ENCODE measurements around the gene MX2.
"Not testable (repeated sequence)": the region's sequence is repeated elsewhere in the genome, so short reads cannot be mapped to it uniquely, and the experiment has no call there.

Gene MX2

DNA sequence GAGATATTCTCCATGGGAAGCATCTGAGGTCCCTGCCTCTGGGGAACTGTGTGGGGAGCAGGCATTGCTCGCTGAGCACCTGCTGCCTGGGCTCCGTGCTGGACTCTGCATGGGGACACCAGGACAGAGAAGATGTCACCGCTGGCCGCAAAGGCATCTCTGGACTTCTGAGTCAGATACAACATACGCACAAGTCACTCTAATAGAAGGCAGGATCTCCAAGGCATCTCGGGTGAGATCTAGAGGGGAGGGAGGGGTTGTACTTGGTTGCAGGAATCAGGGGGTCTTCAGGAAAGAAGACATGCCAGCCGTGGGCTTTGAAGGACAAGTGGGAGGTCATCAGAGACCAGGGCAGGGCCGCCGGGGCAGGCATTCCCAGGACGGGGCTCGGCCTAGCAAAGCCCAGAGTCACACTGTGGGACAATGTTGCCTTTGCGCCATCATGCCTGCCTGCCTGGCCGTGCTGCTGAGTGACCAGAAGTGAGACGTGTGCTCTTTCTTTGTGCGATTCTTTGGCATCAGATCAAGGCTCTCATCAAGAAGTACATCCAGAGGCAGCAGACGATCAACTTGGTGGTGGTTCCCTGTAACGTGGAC is 28.3 kb downstream of the MX2 start:
- no peak for DNase-seq

DNA sequence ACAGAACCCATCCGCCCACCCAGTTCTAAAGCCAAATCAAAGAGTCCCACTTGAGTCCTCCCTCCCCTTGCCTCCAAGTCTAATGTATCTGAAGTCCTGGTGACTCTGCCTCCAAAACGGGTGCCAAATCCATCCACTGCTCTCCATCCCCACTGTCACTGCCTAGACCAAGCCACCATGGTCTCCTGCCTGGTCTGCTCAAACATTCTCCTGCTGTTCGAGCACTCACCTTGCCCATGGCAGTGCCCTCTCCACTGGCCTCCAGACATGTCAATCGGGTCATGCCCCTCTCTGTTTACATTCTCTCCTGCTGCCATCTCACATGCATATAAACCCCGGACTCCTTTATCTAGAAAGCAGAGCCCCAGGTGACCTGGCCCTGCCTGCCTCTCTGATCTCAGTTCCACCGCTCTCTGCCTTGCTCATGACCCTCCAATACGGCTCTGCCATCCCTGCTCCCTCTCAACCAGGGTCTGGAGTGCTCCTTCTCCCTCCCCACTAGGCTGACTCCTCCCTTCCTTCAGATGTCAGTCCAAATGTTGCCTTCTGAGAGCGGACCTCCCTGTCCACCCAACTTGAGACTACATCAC is 32.1 kb downstream of the MX2 start:
- no peak for DNase-seq

DNA sequence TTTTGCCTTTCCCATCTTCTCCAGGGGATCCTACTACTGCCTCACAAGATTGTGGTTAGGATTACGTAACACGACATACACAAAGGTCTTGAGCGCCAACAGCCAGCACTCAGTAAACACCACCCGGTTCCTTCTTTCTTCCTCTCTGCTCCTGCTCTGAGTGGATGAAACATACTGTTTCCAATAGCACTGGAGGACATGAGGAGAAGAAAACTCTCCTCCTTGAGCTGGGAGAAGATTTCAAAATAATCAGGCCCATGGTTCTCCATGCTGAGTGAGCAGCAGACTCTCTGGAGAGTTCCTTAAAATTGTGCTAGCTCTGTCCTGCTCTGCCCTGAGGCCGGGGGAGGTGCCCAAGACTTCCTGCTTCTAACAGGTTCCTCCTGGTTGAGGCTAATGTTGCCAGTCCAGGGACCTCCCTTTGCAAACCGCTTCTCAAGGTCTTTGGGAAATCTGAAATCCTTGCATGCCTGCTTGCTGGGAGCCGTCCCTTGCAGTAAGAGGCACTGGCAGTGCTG is 34.8 kb downstream of the MX2 start:
- no peak for DNase-seq

DNA sequence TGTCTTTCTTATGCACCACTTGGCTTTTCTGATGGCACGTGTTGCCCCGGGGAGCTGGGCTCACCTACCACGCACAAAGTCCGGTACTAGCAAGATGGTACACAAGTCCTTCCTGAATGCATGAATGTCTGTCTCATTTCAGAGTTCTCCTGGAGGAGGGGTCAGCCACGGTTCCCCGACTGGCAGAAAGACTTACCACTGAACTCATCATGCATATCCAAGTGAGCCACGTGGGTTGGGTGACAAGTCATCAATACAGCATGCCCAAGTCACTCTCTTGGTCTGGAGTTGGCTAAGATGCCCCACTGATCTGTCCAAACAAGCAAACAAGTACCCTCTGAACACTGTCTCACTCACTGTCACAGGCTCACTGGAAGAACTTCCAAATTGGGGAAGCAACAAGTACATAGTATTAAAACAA is 35.7 kb downstream of the MX2 start:
- DNase-seq, result no peak

DNA sequence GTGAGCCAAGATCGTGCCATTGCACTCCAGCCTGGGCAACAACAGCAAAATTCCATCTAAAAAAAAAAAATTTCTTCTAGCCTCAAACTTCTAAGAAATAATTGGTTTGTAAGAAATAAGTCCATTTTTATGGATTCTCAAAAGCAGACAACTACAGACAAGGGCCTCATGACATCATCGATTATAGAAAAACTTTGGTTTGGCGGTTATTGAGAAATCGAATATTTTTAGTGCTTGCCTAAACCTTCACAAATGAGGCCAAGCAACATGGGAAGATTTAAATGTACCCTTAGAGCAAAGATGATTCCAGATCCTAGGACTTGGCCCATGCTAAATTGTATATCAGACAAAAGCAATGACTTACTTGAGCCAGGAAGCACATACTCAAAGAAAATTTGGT is 36.4 kb downstream of the MX2 start:
- no peak for DNase-seq

DNA sequence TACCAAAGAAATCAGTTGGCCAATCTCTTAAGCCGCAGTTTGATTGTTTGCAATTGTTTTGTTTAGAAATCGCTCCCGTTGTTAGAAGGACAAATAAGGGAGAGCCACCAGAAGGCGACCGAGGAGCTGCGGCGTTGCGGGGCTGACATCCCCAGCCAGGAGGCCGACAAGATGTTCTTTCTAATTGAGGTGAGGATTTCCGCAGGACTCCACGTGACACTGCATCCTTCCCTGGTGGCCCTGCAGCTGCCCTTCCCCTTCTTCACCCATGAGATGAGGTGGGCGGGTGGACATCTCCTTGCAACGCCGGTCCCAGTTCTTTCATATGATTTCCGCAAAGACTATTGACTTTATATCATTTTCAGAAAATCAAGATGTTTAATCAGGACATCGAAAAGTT is 37.0 kb downstream of the MX2 start:
- DNase-seq, result no peak

DNA sequence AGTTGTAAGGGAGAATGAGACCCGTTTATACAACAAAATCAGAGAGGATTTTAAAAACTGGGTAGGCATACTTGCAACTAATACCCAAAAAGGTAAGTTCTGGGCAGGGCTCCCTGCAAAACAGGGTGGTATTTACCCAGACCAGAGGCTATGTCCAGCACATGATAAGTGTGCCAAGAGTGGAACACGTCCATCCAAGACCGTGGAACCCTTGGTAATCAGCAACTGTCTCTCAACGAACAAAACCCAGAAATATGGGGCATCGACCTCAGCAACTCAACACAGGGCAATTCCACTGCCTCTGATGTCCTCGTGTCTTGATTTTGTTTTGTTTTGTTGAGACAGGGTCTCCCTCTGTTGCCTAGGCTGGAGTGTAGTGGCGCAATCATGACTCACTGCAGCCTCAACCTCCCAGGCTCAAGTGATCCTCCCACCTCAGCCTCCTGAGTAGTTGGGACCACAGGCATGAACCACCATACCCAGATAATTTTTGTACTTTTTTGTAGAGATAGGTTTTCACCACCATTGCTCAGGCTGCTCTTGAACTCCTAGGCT is 37.5 kb downstream of the MX2 start:
- DNase-seq, result no peak

- no peak for DNase-seq
Observed at GRCh38 chr21:41402231-41402630, 40.4 kb downstream of the MX2 start.

DNA sequence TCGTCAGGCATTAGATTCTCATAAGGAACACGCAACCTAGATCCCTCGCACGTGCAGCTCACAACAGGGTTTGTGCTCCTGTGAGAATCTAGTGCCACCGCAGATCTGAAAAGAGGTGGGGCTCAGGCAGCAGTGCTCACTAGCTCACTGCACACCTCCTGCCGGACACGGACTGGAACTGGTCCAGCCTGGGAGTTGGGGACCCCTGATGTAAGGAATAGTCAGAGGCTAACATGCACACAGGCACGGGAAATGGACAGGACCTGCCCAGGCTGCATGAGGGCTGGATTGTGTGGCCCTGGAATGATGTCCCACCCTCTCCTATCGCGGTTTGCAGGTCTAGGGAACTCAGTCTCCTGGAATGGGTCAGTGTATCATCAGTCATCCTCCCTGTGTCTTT is 41.0 kb downstream of the MX2 start:
- DNase-seq, result no peak

- DNase-seq, result no peak
Observed at GRCh38 chr21:41403331-41403730, 41.5 kb downstream of the MX2 start.

DNA sequence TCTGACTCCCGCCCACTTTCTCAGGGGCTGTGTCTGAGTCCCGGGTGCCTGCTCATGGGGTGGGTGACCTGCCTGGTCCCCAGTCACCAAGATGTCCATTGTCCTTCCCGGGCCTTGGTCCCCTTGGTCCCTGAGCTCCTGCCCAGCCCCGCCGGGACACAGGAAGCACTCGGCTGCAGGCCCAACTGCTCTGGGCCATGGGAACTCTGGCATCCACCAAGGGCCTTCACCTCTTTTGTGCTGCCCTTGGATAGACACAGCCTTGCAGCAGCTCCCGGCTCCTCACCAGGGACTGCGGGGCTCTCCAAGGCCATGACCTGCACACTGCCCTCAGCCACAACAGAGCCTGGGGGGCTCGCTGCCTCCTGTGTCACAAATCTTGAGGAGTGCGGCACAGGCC is 42.1 kb downstream of the MX2 start:
- no peak for DNase-seq

GRCh38 chr21:41405321-41405720 is 43.5 kb downstream of the MX2 start:
- no peak for DNase-seq

DNA sequence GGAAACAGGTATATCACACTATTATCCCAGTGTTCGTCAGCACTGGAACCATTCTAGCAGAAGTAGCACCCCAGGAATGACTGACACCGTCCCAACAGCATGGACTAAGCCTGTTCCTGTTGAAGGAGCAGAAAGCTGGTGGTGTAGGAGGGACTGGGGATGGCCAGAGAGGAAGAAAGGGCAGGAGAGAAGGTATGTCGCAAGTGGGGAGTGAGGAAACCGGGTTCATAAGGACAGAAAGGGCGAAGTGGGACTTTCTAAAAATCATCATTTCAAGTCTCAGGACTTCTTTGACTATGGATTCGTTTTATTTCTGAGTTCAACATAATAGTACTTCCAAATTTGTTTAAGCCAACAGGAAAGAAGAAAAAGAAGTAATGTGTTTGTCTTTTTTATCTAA is 44.5 kb downstream of the MX2 start:
- no peak for DNase-seq

DNA sequence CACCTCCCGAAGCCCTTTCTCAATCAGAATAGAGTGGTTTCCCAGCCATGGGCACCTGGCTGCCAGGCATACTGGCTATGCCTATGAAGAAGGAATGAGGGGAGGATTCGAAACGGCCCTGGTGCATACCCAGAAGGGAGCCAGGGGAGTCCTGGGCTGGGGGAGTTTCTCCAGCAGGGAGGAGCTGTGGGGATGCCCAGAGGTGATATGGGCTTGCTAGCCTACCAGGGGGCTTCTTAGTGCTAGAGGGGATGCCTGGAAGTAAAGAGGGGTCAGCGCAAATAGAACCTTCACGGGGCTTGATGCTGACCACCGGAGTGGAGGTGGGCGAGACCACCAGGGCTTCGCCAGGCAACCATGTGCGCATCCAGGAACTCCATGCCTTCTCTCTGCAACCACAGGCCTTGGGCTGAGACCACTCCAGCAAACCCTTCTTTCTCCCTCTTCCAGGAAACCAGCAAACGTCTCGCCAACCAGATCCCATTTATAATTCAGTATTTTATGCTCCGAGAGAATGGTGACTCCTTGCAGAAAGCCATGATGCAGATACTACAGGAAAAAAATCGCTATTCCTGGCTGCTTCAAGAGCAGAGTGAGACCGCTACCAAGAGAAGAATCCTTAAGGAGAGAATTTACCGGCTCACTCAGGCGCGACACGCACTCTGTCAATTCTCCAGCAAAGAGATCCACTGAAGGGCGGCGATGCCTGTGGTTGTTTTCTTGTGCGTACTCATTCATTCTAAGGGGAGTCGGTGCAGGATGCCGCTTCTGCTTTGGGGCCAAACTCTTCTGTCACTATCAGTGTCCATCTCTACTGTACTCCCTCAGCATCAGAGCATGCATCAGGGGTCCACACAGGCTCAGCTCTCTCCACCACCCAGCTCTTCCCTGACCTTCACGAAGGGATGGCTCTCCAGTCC is 46.0 kb downstream of the MX2 start:
- DNase-seq, result no peak

DNA sequence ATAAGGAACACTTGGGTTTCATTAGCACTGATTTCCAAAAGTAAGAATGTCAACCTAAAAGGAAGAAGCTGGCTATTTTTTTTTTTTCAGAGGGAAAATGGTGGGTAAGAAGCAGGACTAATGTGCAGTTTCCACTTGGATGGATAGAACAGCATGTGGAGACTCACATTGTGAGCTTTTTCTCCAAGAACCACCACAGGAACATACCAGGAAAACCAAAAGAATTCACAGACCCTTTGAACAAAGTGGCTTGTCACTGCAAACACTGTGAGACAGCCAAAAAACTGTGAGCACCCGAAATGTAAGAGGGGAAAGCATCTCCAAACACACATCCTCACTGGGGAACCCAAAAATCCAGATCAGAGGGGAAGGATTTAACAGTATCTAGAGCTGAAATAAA is 48.5 kb downstream of the MX2 start:
- no peak for DNase-seq

- no peak for DNase-seq
Observed at GRCh38 chr21:41410767-41411448, 49.1 kb downstream of the MX2 start.

DNA sequence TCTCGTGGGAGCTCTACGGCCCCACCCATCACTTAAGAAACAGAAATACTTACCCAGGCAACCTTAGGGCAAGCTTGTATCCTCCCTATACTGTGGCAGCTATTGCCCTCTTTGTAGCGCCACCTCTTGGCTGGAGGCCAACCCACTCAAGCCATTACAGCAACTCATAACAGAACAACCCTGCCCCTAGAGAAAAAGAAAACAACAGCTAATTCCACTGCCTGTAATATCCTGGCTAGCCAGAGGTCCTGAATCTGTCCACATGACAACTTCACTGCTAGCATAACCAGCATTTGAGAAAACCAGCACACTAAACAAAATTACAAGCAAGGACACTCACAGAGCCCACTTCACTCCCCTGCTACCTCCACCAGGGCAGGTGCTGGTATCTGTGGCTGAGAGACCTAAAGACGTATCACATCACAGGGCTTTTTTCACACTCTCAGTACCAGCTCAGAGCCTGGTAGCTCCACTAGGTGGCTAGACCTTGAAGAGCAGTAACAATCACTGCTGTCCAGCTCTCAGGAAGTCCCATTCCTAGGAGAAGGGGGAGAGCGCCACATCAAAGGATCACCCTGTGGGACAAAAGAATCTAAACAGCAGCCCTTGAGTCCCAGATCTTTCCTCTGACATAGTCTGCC is 49.7 kb downstream of the MX2 start:
- no peak for DNase-seq

DNA sequence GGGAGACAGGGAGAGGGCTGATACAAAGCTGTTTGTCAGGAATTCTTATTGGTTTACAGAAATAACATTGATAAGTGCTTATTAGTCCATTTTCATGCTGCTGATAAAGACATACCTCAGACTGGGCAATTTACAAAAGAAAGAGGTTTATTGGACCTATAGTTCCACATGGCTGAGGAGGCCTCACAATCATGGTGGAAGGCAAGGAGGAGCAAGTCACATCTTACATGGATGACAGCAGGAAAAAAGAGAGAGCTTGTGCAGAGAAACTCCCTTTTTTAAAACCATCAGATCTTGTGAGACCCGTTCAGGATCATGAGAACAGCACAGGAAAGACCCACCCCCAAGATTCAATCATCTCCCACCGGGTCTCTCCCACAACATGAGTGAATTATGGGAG is 55.7 kb downstream of the MX2 start:
- not testable (repeated sequence) for DNase-seq

GRCh38 chr21:41418393-41418792 is 56.6 kb downstream of the MX2 start:
- no peak for DNase-seq

- DNase-seq, result no peak
Observed at GRCh38 chr21:41418956-41419680, 57.3 kb downstream of the MX2 start.

DNA sequence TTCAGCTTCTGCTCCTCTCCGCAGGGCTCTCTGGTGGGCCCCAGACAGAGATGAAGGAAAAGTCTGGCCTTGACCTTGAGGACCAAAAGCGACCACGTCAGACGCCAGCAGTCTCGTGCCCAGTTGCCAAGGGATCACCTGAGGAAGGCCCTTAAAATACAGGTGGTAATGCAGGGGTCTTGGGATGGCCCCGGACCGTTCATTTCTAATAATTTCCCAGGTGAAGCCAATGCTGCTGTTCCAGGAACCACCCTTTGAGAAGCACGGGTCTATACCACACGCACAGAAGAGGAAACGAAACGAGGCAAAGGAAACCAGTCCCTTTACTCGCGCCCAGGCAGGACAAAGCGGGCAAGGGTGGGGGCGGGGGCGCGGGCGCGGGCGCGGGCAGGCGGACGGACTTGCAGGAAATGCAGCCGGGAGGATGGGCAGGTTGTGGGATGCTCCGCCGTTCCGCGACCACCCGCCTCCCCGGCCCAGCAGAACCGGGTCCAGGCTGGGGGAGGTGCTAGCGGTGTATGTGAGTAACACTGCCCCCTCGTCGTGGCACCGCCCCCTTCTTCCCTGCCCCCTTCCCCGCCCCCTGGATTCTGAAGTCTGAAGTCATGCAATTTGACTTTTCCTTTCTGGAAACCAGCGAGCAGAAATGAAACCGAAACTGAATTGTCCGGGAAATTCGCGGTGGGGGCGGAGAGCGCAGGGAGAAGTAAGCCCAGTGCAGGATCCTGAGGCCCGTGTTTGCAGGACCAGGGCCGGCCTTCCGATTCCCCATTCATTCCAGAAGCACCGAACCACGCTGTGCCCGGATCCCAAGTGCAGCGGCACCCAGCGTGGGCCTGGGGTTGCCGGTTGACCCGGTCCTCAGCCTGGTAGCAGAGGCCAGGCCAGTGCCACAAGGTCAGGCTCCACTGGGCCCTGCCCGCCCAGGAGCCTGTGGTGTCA is 58.4 kb downstream of the MX2 start:
- DNase-seq, result peak; percentile 36
